ENCODE results near the gene COL1A1.

GRCh38 chr17:50177476-50177875, 24.0 kb downstream of the COL1A1 start:
- TF ChIP-seq CTCF (IDR thresholded peaks at IDR 0.05; ENCODE audit: low read length) = no peak
- no peak for TF ChIP-seq EZH2phosphoT487 (IDR thresholded peaks at IDR 0.05; ENCODE audit: low read length)
- no peak for TF ChIP-seq EZH2 (optimal IDR thresholded peaks at IDR 0.05; ENCODE audit: low read depth, low read length)
